ENCODE measurements around the gene TOR4A.

Gene TOR4A

GRCh38 chr9:137273095-137273490, 4.4 kb upstream of the TOR4A start:
- no peak for DNase-seq

GRCh38 chr9:137273611-137274320, 3.8 kb upstream of the TOR4A start:
- no peak for DNase-seq

GRCh38 chr9:137275203-137275587, 2.3 kb upstream of the TOR4A start:
- no peak for DNase-seq

- no peak for DNase-seq
Observed at GRCh38 chr9:137275588-137276472, 1.7 kb upstream of the TOR4A start.

GRCh38 chr9:137276473-137277328, 825 bp upstream of the TOR4A start:
- DNase-seq: no peak

- DNase-seq: peak in 1 of 4 experiments; percentile 9
Observed at GRCh38 chr9:137278061-137278701, 655 bp downstream of the TOR4A start.

- DNase-seq: no peak
Observed at GRCh38 chr9:137278721-137279711, 1.5 kb downstream of the TOR4A start.

GRCh38 chr9:137279741-137280473, 2.4 kb downstream of the TOR4A start:
- no peak for DNase-seq

GRCh38 chr9:137280474-137281344, 3.2 kb downstream of the TOR4A start:
- DNase-seq: no peak

GRCh38 chr9:137281345-137282116, 4.0 kb downstream of the TOR4A start:
- no peak for DNase-seq

GRCh38 chr9:137286975-137287383, 9.5 kb downstream of the TOR4A start:
- peak in 1 of 4 experiments; percentile 16 for DNase-seq

- no peak for DNase-seq
Observed at GRCh38 chr9:137293094-137293481, 15.6 kb downstream of the TOR4A start.

- DNase-seq: no peak
Observed at GRCh38 chr9:137293482-137294090, 16.1 kb downstream of the TOR4A start.

GRCh38 chr9:137294091-137294680, 16.7 kb downstream of the TOR4A start:
- no peak for DNase-seq

GRCh38 chr9:137294681-137295237, 17.2 kb downstream of the TOR4A start:
- no peak for DNase-seq

GRCh38 chr9:137295238-137295811, 17.8 kb downstream of the TOR4A start:
- peak in 1 of 4 experiments; percentile 45 for DNase-seq

Measured in activated naive CD4-positive, alpha-beta T cell (primary cell).